ENCODE data around the gene FRMD7.

DNA sequence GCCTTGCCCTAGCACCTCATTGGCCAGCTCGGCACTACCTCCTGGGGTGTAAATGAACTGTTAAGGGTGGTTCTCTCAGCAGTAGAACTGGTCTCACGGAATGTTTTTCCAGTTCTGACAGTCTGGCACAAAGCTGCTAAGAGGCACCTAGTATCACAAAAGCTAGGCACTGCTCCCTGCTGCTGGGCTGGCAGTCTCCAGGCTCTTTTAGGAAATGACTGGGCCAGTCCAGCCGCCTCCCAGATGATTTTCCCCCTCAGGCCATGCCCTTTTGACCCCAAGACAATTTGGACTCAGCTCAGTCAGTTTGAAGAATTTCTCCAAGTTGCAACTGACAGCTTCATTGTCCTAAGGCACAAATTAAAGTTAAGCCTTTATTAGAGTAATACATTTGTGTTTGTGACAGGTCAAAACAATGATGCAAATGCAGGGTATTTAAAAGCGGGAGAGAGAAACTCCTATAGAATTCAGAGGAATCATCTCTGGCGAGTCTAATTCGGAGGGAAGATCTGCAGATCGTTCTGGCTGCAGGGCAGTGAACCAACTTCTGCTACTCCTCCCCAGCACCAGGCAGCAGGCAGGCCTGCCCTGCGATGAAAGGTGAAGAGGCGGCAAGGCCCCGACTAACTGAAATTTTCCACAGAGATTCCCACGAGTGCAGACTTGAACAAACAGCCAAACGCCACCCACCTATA is 7.9 kb downstream of the FRMD7 start:
- no peak for TF ChIP-seq CTCF (IDR thresholded peaks at IDR 0.05)
- no peak for TF ChIP-seq POLR2AphosphoS5 (IDR thresholded peaks at IDR 0.05)
- no peak for TF ChIP-seq POLR2A (IDR thresholded peaks at IDR 0.05)

Measured in transverse colon (tissue), 4 donors.